SJSA1 (cell line): Measurements from ENCODE around the gene CHST3. TPM values are rescaled to one million over a fixed set of nuclear protein-coding genes. Genes with fewer than 3 reads are reported as not detected.

Experiments
- DNase-seq, 2 experiments: peaks; one replicate each; pipeline ENCODE4 v3.0.0-alpha.2; 2015 to 2020; ENCODE audit warnings: low spot score in 2 of 2, low read depth in 1 of 2
- H3K27ac ChIP-seq: fragments of 250-450 bp; sonication (Bioruptor Pico); 2 replicates; pipeline ENCODE4 v1.5.1; 2020; ENCODE audit warnings: mild to moderate bottlenecking, moderate library complexity
- H3K27me3 ChIP-seq: fragments of 250-450 bp; sonication (Bioruptor Pico); replicated peaks from 2 replicates; pipeline ENCODE4 v1.5.1; 2020; ENCODE audit warnings: mild to moderate bottlenecking, moderate library complexity
- H3K36me3 ChIP-seq: fragments of 250-450 bp; sonication (Bioruptor Pico); 2 replicates; pipeline ENCODE4 v1.5.1; 2020; ENCODE audit warnings: mild to moderate bottlenecking
- H3K4me1 ChIP-seq: fragments of 250-450 bp; sonication (Bioruptor Pico); replicated peaks from 2 replicates; pipeline ENCODE4 v1.6.1; 2021; ENCODE audit warnings: mild to moderate bottlenecking
- H3K4me3 ChIP-seq: fragments of 250-450 bp; sonication (Bioruptor Pico); 2 replicates; pipeline ENCODE4 v1.5.1; 2020; ENCODE audit warnings: mild to moderate bottlenecking
- H3K9me3 ChIP-seq: fragments of 250-450 bp; sonication (Bioruptor Pico); replicated peaks from 2 replicates; pipeline ENCODE4 v1.5.1; 2020; ENCODE audit warnings: mild to moderate bottlenecking
- total RNA-seq: library from RNA; depleted of rRNA; stranded (reverse); fragments of >200 nt; shearing (Covaris generic); gene quantifications from 2 replicates; pipeline ENCODE4 v1.2.3, GENCODE V29; 2014

The CHST3 gene
- total RNA-seq, 1 experiment from 2014 or later, result 27.4 TPM

DNA sequence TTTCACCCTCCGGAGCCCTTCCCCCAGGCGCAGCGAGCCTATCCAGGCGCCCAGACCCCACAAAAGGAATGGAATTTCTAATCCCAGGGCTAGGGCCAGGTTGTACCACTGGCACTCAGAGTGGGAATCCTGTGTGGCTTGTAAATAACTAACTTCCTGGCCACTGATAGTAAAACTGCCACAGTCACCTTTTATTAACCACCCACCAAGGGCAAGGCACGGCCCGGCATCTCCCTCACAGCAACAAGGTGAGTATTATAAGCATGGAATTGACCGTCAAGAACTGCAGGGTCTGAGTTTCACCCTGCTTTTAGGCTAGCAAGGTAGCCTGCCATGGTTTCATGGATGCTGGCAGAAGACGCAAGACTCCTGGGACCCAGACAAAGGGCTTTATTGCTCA lies 73.1 kb downstream of the CHST3 start:
- peaks cover 13% of the 10 kb centered on the region for H3K4me1 ChIP-seq
- no peak overlapping the region for H3K27ac ChIP-seq
- no peak overlapping the region for H3K4me3 ChIP-seq
- no peaks in the 10 kb centered on the region for H3K27me3 ChIP-seq
- no peaks in the 10 kb centered on the region for H3K36me3 ChIP-seq
- H3K9me3 ChIP-seq, result no peaks in the 10 kb centered on the region
- no peak for DNase-seq

DNA sequence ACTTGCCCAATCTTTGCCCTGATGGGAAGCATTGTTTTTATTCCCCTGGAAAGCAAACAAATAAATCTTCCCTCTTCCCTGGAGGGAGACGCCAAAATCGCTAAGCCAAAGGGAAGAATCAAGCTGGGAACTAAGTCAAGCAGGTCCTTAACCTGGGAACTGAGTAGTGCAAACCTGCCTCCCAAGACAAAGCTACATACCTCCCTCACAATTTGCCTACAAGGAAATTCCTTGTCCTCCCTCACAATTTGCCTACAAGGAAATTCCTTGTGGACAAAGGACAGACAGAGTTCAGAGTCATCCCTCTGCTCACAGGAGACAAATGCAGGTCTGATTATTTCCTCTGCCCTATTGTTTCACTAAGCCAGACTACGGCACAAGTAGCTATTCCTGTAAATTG lies 73.6 kb downstream of the CHST3 start:
- H3K27me3 ChIP-seq, result no peaks in the 10 kb centered on the region
- no peak overlapping the region for H3K27ac ChIP-seq
- no peaks in the 10 kb centered on the region for H3K9me3 ChIP-seq
- H3K4me1 ChIP-seq, result peaks cover 13% of the 10 kb centered on the region
- DNase-seq, result no peak
- no peaks in the 10 kb centered on the region for H3K36me3 ChIP-seq
- no peak overlapping the region for H3K4me3 ChIP-seq

DNA sequence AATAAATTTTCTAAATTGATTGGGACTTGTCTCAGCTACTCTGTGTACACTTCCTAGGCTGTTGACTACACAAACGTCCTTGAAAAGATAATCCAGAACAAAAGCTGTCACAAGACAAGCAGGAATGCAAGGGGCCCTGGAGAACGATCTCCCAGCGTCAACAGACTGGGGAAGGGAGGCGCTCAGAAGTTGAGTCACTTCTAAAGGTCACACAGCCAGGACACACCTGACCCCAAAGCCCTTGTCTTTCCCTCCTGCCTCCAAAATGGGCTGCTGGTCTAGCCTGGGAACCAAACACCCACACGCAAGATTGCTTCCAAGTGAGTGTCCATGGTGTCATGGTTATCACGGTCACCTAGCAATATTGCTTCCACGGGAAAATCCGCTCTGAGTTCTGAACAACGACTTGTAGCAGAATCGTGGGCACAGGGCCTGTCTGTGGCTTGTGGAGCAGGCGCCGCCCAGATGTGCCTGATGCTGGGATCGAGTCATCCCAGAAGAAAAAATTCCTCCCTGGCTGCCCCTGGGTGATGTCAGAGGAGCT lies 74.3 kb downstream of the CHST3 start:
- DNase-seq, result no peak
- H3K4me3 ChIP-seq, result no peak overlapping the region
- no peak overlapping the region for H3K27ac ChIP-seq

DNA sequence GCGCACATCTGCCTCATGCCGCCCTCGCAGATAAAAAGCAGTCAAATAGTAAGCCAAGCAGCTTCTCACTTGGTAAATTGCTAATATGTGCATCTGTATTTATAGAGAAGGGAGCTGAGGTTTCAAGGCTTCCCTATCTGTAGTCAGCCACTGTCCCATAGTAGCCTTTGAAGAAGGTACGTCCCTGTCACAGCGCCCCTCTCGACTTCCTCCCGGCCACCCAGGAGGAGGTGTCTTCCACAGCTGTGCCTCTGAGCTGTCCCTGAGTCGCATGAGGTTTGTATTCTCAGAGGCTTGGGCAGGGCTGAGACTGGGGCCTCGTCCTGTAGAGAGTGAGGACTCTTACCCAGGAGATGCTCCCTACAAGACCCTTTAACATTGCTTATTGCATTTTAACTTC lies 75.2 kb downstream of the CHST3 start:
- no peak for DNase-seq
- no peaks in the 10 kb centered on the region for H3K36me3 ChIP-seq
- no peaks in the 10 kb centered on the region for H3K9me3 ChIP-seq
- no peak overlapping the region for H3K27ac ChIP-seq
- H3K4me3 ChIP-seq, result no peak overlapping the region
- peaks cover 13% of the 10 kb centered on the region for H3K4me1 ChIP-seq
- no peaks in the 10 kb centered on the region for H3K27me3 ChIP-seq

More for the DNA sequence above, 74.3 kb downstream of the CHST3 start:
- Histone ChIP-seq H3K4me1 (peaks cover 13% of the 10 kb centered on the region), H3K36me3 (no peaks in the 10 kb centered on the region), H3K9me3 (no peaks in the 10 kb centered on the region), H3K27me3 (no peaks in the 10 kb centered on the region)

DNA sequence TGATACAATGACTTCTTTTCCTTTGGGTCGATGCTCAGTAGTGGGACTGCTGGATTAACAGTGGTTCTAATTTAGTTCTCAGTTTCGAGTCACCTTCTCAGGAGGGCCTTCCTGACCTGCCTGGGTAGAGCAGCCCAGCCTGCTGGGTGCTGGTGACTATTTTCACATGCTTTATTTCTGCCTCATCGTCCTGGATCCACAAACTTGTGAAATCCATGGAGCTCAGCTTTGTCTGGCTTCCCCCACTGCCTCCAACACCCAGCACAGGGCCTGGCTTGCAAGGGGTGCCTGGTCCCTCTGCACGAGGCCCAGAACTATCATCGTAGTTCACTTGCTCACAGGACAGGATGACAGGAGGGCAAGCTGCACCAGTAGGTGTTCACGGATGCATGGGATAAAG lies 77.3 kb downstream of the CHST3 start:
- no peaks in the 10 kb centered on the region for H3K36me3 ChIP-seq
- H3K9me3 ChIP-seq, result no peaks in the 10 kb centered on the region
- no peak overlapping the region for H3K4me3 ChIP-seq
- peaks cover 13% of the 10 kb centered on the region for H3K4me1 ChIP-seq
- no peak for DNase-seq
- H3K27ac ChIP-seq, result no peak overlapping the region
- no peaks in the 10 kb centered on the region for H3K27me3 ChIP-seq

DNA sequence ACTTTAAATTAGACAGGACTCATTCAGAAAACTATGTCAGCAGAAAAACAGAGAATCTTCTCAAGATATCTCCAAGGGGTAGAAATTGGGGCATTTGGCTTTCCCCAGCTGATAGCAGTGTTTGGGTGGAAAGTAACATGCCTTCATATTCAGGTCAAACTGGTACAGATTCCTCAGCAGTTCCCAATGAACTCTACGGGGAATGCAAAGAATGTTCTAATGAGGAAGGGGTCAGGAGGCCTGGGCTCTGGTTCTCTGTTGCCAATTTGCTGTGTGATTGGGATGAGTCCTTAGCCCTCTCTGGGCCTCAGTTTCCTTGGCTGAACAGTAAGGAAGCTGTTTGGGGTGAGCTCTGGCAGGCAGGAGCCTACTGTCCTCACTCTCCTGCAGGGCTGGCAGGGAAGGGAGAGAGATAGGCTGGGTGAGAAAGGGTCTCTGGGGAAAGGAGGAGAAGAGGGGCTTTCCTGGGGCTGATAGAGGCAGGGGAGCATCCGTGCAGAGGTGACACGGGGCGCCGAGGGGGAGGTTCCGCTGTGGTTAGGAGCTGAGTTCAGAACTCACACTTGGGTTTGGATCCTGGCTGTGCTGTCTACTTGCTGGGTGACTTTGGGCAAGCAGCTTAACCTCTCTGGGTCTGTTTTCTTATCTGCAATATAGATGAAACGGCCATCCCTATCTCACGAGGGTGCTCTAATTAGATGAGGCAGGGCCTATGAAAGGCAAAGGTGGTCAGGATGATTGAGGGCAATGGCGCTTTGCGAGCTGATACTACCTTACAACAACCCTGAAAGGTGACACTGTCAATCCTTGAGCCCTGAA lies 79.0 kb downstream of the CHST3 start:
- no peak overlapping the region for H3K27ac ChIP-seq
- H3K27me3 ChIP-seq, result no peaks in the 10 kb centered on the region
- H3K4me1 ChIP-seq, result peaks cover 5% of the 10 kb centered on the region
- H3K4me3 ChIP-seq, result no peak overlapping the region
- H3K9me3 ChIP-seq, result no peaks in the 10 kb centered on the region
- DNase-seq, result no peak
- H3K36me3 ChIP-seq, result no peaks in the 10 kb centered on the region

DNA sequence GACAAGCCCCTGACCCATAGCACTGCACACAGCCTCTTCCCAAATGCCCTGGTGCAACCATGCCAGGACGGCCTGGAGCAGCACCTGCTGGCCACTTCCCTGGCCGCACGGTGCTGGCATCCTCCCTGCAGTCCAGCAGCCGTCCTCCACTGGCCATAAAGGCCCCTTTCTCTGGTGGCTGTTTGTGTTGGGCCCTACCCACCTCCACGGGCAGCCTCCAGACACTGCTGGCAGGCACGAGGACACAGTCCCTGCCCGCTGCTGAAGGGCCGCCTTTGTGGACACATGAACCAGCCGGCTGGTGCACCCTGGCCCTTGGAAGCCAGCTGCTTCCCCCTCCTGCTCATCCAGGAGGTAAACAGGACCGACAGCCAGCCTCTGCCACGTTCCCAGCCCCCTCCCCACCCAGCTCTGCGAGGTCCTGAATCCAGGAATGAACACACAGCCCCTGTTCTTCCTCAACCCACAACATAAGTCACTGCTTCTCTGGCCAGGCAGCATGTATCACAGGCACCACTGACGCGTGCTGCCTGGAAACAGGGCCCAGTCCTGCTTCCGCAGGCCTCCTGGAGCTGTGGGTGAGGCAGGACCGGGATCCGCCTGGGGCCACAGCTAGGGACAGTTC lies 80.3 kb downstream of the CHST3 start:
- DNase-seq, result no peak

DNA sequence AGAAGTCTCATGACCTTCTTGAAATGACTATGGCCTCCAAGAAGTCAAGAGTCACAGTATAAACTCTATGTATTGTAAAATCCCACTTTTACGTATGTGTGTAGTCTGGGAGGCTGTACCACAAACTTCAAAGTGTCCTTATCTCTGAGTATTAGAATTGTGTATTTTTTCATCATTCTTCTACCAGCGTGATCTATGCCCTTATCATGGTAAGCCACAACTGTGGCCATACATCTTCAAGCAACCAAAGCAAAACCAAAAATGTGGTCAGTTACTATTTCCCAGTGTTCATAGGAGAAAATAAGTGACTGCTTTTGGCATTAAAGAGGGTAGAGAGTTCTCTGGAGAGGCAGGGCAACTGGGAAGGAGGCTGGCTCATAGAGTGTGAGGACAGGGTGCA lies 81.4 kb downstream of the CHST3 start:
- H3K27me3 ChIP-seq, result no peaks in the 10 kb centered on the region
- H3K4me3 ChIP-seq, result no peak overlapping the region
- H3K36me3 ChIP-seq, result no peaks in the 10 kb centered on the region
- no peaks in the 10 kb centered on the region for H3K4me1 ChIP-seq
- no peak overlapping the region for H3K27ac ChIP-seq
- H3K9me3 ChIP-seq, result 0 out of 2 replicates have a peak, but pooled peaks cover 4% of the 10 kb centered on the region
- DNase-seq, result no peak

More for the DNA sequence above, 80.3 kb downstream of the CHST3 start:
- no peaks in the 10 kb centered on the region for H3K36me3 ChIP-seq
- H3K4me3 ChIP-seq, result no peak overlapping the region
- H3K27ac ChIP-seq, result no peak overlapping the region
- no peaks in the 10 kb centered on the region for H3K4me1 ChIP-seq
- 0 out of 2 replicates have a peak, but pooled peaks cover under 1% of the 10 kb centered on the region for H3K9me3 ChIP-seq
- H3K27me3 ChIP-seq, result no peaks in the 10 kb centered on the region

DNA sequence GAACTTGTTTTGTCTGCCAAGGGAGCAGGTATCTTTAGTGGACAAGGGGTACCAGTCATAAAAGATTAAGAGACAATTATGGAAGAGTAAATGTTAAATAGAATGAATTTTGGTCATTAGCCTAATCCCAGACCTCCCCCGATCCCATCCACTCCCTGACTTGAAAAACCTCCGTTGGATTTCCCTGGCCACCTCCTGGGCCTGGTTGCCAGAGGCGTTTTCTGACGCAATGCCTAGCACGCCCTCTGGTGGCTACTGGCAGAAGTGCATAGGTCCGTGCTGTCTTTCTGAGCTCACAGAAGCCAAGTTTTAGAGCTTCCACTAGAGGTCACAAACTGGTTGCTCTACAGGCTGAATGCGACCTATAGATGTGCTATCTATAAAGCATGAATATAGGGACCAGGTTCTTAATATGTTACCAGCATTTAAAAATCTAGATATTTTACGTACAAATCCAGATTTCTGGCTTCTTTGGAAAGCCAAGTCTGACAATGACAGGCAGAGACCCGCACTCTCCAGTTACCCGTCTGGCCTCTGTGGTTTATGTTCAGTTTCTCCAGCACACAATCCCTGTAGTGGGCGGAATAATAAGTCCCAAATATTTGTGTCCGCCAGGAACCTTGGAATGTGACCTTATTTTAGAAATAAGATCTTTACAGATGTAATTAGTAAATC lies 84.4 kb downstream of the CHST3 start:
- H3K4me1 ChIP-seq, result no peaks in the 10 kb centered on the region
- H3K9me3 ChIP-seq, result 0 out of 2 replicates have a peak, but pooled peaks cover 4% of the 10 kb centered on the region
- no peaks in the 10 kb centered on the region for H3K36me3 ChIP-seq
- DNase-seq, result peak; percentile 76 to 86
- no peak overlapping the region for H3K4me3 ChIP-seq
- no peak overlapping the region for H3K27ac ChIP-seq
- no peaks in the 10 kb centered on the region for H3K27me3 ChIP-seq

DNA sequence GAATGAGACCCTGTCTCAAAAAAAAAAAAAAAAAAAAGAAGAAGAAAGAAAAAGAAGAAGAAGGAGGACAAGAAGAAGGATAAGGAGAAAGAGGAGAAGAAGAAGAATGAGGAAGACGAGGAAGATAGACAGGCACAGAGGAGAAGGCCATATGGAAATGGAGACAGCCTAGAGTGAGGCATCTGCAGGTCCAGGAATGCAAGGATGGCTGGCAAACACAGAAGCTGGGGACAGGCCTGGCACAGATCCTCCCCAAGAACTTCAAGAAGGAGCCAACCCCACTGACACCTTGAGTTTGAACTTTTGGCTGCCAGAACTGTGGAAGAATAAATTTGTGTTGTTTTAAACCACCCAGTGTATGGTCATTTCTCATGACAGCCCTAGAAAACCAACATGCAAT lies 85.3 kb downstream of the CHST3 start:
- no peaks in the 10 kb centered on the region for H3K36me3 ChIP-seq
- 0 out of 2 replicates have a peak, but pooled peaks cover 4% of the 10 kb centered on the region for H3K9me3 ChIP-seq
- no peak overlapping the region for H3K4me3 ChIP-seq
- no peaks in the 10 kb centered on the region for H3K27me3 ChIP-seq
- no peak for DNase-seq
- no peak overlapping the region for H3K27ac ChIP-seq
- no peaks in the 10 kb centered on the region for H3K4me1 ChIP-seq

DNA sequence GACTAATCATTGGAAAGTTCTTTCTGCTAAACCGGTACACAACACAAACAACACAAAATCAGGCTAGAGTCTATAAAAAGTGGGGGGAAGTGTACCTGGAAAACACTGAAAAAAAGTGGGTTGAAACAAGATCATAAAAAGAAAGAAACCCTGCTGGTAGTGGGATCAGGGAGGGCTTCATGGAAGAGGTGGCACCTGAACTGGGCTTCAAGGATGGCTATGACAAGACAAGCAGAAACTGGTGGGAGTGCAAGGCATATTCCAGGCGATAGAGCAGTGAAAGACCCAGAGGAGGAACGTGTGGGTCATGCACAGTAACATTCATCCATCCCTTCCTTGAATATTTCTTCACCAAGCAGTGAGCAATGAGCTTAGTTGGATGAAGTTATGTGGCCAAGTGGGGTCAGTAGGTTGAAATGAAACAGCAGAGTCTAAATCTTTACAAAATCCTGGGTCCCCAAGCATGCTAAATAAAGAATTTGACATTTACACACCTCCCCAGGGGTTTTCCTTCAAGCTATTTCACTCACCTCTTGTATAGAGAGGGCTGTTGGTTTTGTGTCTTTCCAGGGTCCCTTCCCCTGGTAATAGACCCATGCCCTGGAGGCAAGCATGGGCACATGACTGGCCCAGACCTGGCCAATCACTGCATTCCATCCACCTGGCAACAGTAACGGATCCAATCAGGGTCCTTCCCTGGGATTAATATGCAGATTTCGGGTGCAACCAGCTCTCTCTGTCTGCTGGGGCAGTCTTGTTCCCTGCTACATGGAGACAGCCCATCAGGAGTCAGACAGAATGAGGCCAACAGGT lies 86.0 kb downstream of the CHST3 start:
- Histone ChIP-seq H3K27me3 (no peaks in the 10 kb centered on the region), H3K27ac (no peak overlapping the region), H3K4me1 (no peaks in the 10 kb centered on the region), H3K9me3 (0 out of 2 replicates have a peak, but pooled peaks cover 4% of the 10 kb centered on the region), H3K4me3 (no peak overlapping the region), H3K36me3 (no peaks in the 10 kb centered on the region)
- DNase-seq, result no peak

DNA sequence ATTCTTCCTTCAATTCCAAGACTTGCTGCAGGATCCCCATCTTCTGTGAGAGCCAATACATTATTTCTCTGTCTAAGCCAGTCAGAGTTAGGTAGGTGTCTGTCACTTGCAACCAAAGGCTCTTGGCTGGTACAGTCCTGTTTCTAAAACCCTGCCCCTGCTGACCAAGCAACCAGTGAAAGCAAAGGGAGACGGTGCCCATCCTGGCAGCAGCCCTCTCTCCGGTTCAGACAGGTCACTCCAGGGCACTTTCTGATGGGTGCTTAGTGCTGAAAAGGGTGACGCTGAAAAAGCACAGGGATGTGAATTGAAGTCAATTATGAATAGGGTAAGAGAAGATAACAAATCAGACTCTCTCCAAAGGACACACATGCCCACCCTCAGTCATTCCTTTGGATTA lies 86.7 kb downstream of the CHST3 start:
- Histone ChIP-seq H3K9me3 (0 out of 2 replicates have a peak, but pooled peaks cover 4% of the 10 kb centered on the region), H3K4me1 (no peaks in the 10 kb centered on the region), H3K27me3 (no peaks in the 10 kb centered on the region), H3K4me3 (no peak overlapping the region), H3K27ac (no peak overlapping the region), H3K36me3 (no peaks in the 10 kb centered on the region)
- no peak for DNase-seq

DNA sequence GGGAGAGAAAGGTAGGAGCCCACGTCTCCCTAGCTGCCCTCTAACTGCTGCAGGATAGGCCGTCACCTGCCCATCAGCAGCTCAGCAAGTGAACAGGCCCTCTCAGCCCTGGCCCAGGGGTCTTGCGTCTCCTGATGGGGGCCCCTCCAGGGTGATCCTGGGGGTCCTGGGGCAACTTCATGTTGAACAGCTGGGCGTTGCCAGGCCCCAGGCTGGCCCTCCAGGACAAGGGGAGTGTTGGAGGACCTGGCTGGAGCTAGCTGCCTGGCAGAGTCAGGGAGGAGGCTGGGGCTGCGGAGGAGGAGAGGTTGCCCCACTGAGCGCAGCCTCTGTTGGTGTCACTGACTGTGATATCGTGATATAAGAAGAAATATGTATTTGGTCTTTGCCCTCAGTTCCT lies 89.5 kb downstream of the CHST3 start:
- no peak overlapping the region for H3K4me3 ChIP-seq
- no peak for DNase-seq

More for the DNA sequence above, 89.5 kb downstream of the CHST3 start:
- H3K4me1 ChIP-seq, result no peaks in the 10 kb centered on the region
- 0 out of 2 replicates have a peak, but pooled peaks cover 4% of the 10 kb centered on the region for H3K9me3 ChIP-seq
- H3K27me3 ChIP-seq, result no peaks in the 10 kb centered on the region
- H3K27ac ChIP-seq, result no peak overlapping the region
- no peaks in the 10 kb centered on the region for H3K36me3 ChIP-seq
